K562 (cell line): ENCODE results near the gene GSDME. TPM values are rescaled to one million over a fixed set of nuclear protein-coding genes. Genes with fewer than 3 reads are reported as not detected.

Source experiments
- ATAC-seq: fragments of 200-7000 bp; cut with Tn5 transposase; 3 replicates; pipeline ENCODE4 v1.9.1; 2020; ENCODE audit warnings: moderate library complexity
- BruUV-seq: library from RNA; stranded (reverse); fragments of 400-500 nt; replicated peaks from 2 replicates; lab custom pipeline; 2021; lab: Mats Ljungman, UMichigan
- CTCF ChIA-PET: fragments of 300-600 bp; formaldehyde crosslinking; extraction: SDS; loops from one replicate; lab custom pipeline; 2021; ENCODE audit warnings: low intra/inter-chr PET ratio; lab: Yijun Ruan, JAX
- POLR2A ChIA-PET: fragments of 300-600, 350-650 bp; sonication (Branson Sonifier 250); formaldehyde crosslinking; extraction: SDS; loops from one replicate; lab custom pipeline; 2021; ENCODE audit warnings: antibody characterized with exemption, inconsistent platforms; lab: Yijun Ruan, JAX
- DNase-seq, 4 experiments: peaks; one replicate each; pipeline versions ENCODE4 v3.0.0 to v3.0.0-alpha.2; 2011 to 2018; ENCODE audit warnings: low spot score in 3 of 4, mixed read lengths in 3 of 4; ENCODE audit errors: extremely low read depth in 1 of 4
- FAIRE-seq: peaks from 2 replicates; lab custom pipeline; 2011; peaks lifted over from hg19 to GRCh38; lab: Jason Lieb, UNC
- H2AFZ ChIP-seq: 2 replicates; pipeline ENCODE4 v1.6.0; 2011; ENCODE audit warnings: low read depth, low read length, control low read depth, inconsistent platforms
- H3K27ac ChIP-seq: fragments of 200-600 bp; 3 replicates; pipeline ENCODE4 v1.8.0; 2011; ENCODE audit warnings: low read depth, mild to moderate bottlenecking, control low read depth, inconsistent platforms, low read length, moderate library complexity, mixed read lengths; ENCODE audit errors: extremely low read depth
- H3K27me3 ChIP-seq, 2 experiments: fragments of 300-600 bp in 1 of 2; 2 replicates in 1 of 2; 3 replicates in 1 of 2; pipeline versions ENCODE4 v1.6.0 to v1.8.0; 2011; ENCODE audit warnings: inconsistent platforms in 2 of 2, low read length in 2 of 2, mild to moderate bottlenecking in 1 of 2, mixed read lengths in 1 of 2, moderate library complexity in 1 of 2; ENCODE audit not compliant: control insufficient read depth in 2 of 2, insufficient read depth in 2 of 2
- H3K36me3 ChIP-seq: fragments of 300-600 bp; 3 replicates; pipeline ENCODE4 v1.8.0; 2011; ENCODE audit warnings: mild to moderate bottlenecking, low read length, inconsistent platforms; ENCODE audit not compliant: control insufficient read depth, insufficient read depth
- H3K4me1 ChIP-seq, 2 experiments: fragments of 200-600 bp in 1 of 2; replicated peaks in 1 of 2; 2 replicates in 1 of 2; 3 replicates in 1 of 2; pipeline versions ENCODE4 v1.5.1 to v1.8.0; 2011; ENCODE audit warnings: inconsistent platforms in 2 of 2, low read length in 2 of 2, mild to moderate bottlenecking in 1 of 2, mixed read lengths in 1 of 2, moderate library complexity in 1 of 2; ENCODE audit not compliant: control insufficient read depth in 2 of 2, insufficient read depth in 2 of 2
- H3K4me2 ChIP-seq: 2 replicates; pipeline ENCODE4 v1.6.1; 2011; ENCODE audit warnings: low read length, control low read depth, inconsistent platforms, mixed read lengths; ENCODE audit not compliant: insufficient read depth
- H3K4me3 ChIP-seq: fragments of 200-600 bp; sonication (generic), shearing (Covaris generic); 2 replicates; pipeline ENCODE4 v1.5.1; 2016; ENCODE audit warnings: control low read depth, inconsistent platforms
- H3K79me2 ChIP-seq: fragments of 200-600 bp; 3 replicates; pipeline ENCODE4 v1.8.0; 2011; ENCODE audit warnings: low read length, inconsistent platforms; ENCODE audit not compliant: control insufficient read depth, insufficient read depth
- H3K9ac ChIP-seq, 2 experiments: 2 replicates each; pipeline versions ENCODE4 v1.6.0 to v1.6.1; 2011; ENCODE audit warnings: low read depth in 2 of 2, low read length in 2 of 2, control low read depth in 1 of 2, inconsistent platforms in 1 of 2, mild to moderate bottlenecking in 1 of 2, mixed read lengths in 1 of 2; ENCODE audit not compliant: insufficient read depth in 1 of 2
- H3K9me1 ChIP-seq: one replicate; pipeline ENCODE4 v1.6.0; 2011; ENCODE audit warnings: inconsistent platforms, mild to moderate bottlenecking, low read length, moderate library complexity; ENCODE audit not compliant: control insufficient read depth, insufficient read depth
- H3K9me3 ChIP-seq: replicated peaks from 2 replicates; pipeline ENCODE4 v1.5.1; 2011; ENCODE audit warnings: low read depth, low read length, inconsistent platforms; ENCODE audit not compliant: control insufficient read depth, insufficient read depth
- H4K20me1 ChIP-seq: replicated peaks from 2 replicates; pipeline ENCODE4 v1.6.1; 2011; ENCODE audit warnings: low read length, inconsistent platforms, mixed read lengths; ENCODE audit not compliant: control insufficient read depth, insufficient read depth
- BDP1 ChIP-seq: IDR thresholded peaks from 3 replicates; pipeline ENCODE4 v1.6.1; 2011; ENCODE audit not compliant: insufficient read length, insufficient read depth
- FOXJ3 ChIP-seq: sonication (generic); formaldehyde crosslinking; IDR thresholded peaks from 2 replicates; pipeline ENCODE4 v1.4.0; 2020; ENCODE audit warnings: mild to moderate bottlenecking, missing genetic modification reagents
- HDAC1 ChIP-seq, 2 experiments: fragments of 450-650 bp; IDR thresholded peaks; 2 replicates each; pipeline ENCODE4 v1.6.1; 2016 to 2017; ENCODE audit warnings: inconsistent platforms in 1 of 2, mild to moderate bottlenecking in 1 of 2, moderate library complexity in 1 of 2
- HSF4 ChIP-seq: fragments of 250-450 bp; sonication (Bioruptor Pico); IDR thresholded peaks from 2 replicates; pipeline ENCODE4 v2.1.2; 2022; ENCODE audit warnings: mild to moderate bottlenecking, moderate library complexity, borderline replicate concordance
- MEIS2 ChIP-seq: fragments of 450-650 bp; IDR thresholded peaks from 2 replicates; pipeline ENCODE4 v1.6.1; 2014; ENCODE audit warnings: mild to moderate bottlenecking; ENCODE audit not compliant: partially characterized antibody
- MIER1 ChIP-seq: fragments of 450-650 bp; IDR thresholded peaks from 2 replicates; pipeline ENCODE4 v1.6.1; 2016; ENCODE audit warnings: antibody characterized with exemption, mild to moderate bottlenecking, low read depth
- NCOA2 ChIP-seq, 2 experiments: fragments of 450-650 bp; IDR thresholded peaks; 2 replicates each; pipeline ENCODE4 v1.6.1; 2018; ENCODE audit warnings: mild to moderate bottlenecking in 2 of 2, moderate library complexity in 1 of 2; ENCODE audit not compliant: partially characterized antibody in 2 of 2
- NCOR1 ChIP-seq: fragments of 450-650 bp; IDR thresholded peaks from 2 replicates; pipeline ENCODE4 v1.6.1; 2016; ENCODE audit warnings: mild to moderate bottlenecking, moderate library complexity
- NELFE ChIP-seq: IDR thresholded peaks from 2 replicates; pipeline ENCODE4 v1.6.1; 2011; ENCODE audit warnings: mild to moderate bottlenecking; ENCODE audit not compliant: insufficient read depth, insufficient read length
- RBBP5 ChIP-seq: fragments of 200-600 bp; sonication (generic); IDR thresholded peaks from 2 replicates; pipeline ENCODE4 v1.6.1; 2012; ENCODE audit warnings: borderline replicate concordance, mild to moderate bottlenecking, low read length, control low read depth, inconsistent platforms; ENCODE audit not compliant: insufficient read depth, poor library complexity, severe bottlenecking
- SIRT6 ChIP-seq: IDR thresholded peaks from one replicate; pipeline ENCODE4 v1.6.1; 2012; ENCODE audit warnings: low read depth, mild to moderate bottlenecking, control low read depth, inconsistent platforms, low read length, moderate library complexity
- TRIM28 ChIP-seq: fragments of 450-650 bp; IDR thresholded peaks from 2 replicates; pipeline ENCODE4 v1.6.1; 2017
- ZNF282 ChIP-seq: sonication (generic); formaldehyde crosslinking; IDR thresholded peaks from 2 replicates; pipeline ENCODE4 v1.8.1; 2023; ENCODE audit warnings: missing genetic modification reagents
- ZNF311 ChIP-seq: fragments of 250-450 bp; sonication (Bioruptor Pico); IDR thresholded peaks from 2 replicates; pipeline ENCODE4 v1.4.0; 2020; ENCODE audit warnings: mild to moderate bottlenecking, moderate library complexity
- ZNF444 ChIP-seq: fragments of 250-450 bp; sonication (Bioruptor Pico); IDR thresholded peaks from 2 replicates; pipeline ENCODE4 v1.4.0; 2020; ENCODE audit warnings: mild to moderate bottlenecking, moderate library complexity
- WGBS: fragments of 100-300 bp; shearing (Covaris generic); methylation state at CpG from one replicate; pipeline ENCODE4 v1.1.6; 2016; ENCODE audit warnings: low coverage, mixed read lengths; ENCODE audit not compliant: insufficient coverage; ENCODE audit errors: missing lambda C conversion rate; 5-methylcytosine and 5-hydroxymethylcytosine counted together
- in situ Hi-C: fragments of 300-500 bp; cut with MboI; formaldehyde crosslinking; loops from 4 replicates; pipeline ENCODE4 v1.15.0; 2018; ENCODE audit warnings: inconsistent platforms, mixed read lengths
- intact Hi-C: fragments of 100-400 bp; cut with micrococcal nuclease; formaldehyde crosslinking; loops from 2 replicates; pipeline ENCODE4 v1.14.2; 2022
- polyA plus RNA-seq, 8 experiments: library from polyadenylated mRNA; depleted of rRNA in 4 of 8; stranded (reverse) in 5 of 8; unstranded in 3 of 8; fragments of >200 nt; fragmentation: Nextera tagmentation in 2 of 8; fragmentation: Illumina TruSeq in 1 of 8; extraction: Ambion mirVana in 2 of 8; extraction: Trizol in 1 of 8; gene quantifications; 2 replicates each; pipeline versions ENCODE4 v1.2.1 to v1.2.3, GENCODE V29; 2011 to 2014; ENCODE audit warnings: inconsistent platforms in 1 of 8, missing spikeins in 1 of 8
- total RNA-seq, 7 experiments: library from RNA; depleted of rRNA in 6 of 7; stranded (reverse); fragments of >200 nt in 6 of 7; fragmentation: Illumina TruSeq in 2 of 7; extraction: Trizol in 2 of 7; gene quantifications; 2 replicates each; pipeline versions ENCODE4 v1.2.1 to v1.2.3, GENCODE V29; 2011 to 2021; ENCODE audit warnings: low replicate concordance in 1 of 7

GSDME gene
- total and polyA plus RNA-seq, 9 of the 15 experiments (the other 6 are each of a cell fraction or from before 2014, with no cell fraction given): 0.37 to 1.9 (median 0.62) TPM

- ChIA-PET CTCF (no interaction called here), POLR2A (interaction anchor here (0.6 to 1.4 kb wide), 4 partner anchors 7 to 134 kb away, joined by 3 to 4 read pairs (median 3); no protein-coding TSS in a partner anchor)
- H3K4me1 ChIP-seq: no peaks in the 10 kb centered on the region; a peak in 1 of 5 replicates
- intact Hi-C loops: no loop called here
- TF ChIP-seq ZNF311 (CRISPR knock-in tag) (no peak), NCOR1 (no peak), NELFE (no peak), HDAC1 (IDR thresholded peaks at IDR 0.05) (no peak), SIRT6 (no peak), FOXJ3 (CRISPR knock-in tag) (no peak), NCOA2 (IDR thresholded peaks at IDR 0.05; ENCODE audit: partially characterized antibody in 2 of 2) (no peak), BDP1 (no peak), RBBP5 (no peak), ZNF444 (no peak), ZNF282 (CRISPR knock-in tag) (no peak), MIER1 (no peak), MEIS2 (no peak), HSF4 (CRISPR knock-in tag) (no peak), TRIM28 (no peak)
- H4K20me1 ChIP-seq: no peaks in the 10 kb centered on the region; the same call in 1 of the 2 replicates
- peaks cover 0 to 16% of the 10 kb centered on the region in 2 experiments; a peak in 3 of 5 replicates for H3K27me3 ChIP-seq
- no peak overlapping the region for H3K4me2 ChIP-seq
- no peaks in the 10 kb centered on the region for H3K9me1 ChIP-seq
- WGBS: 15% methylated on average over 14 of the region's 14 CpGs
- H3K4me3 ChIP-seq: no peak overlapping the region
- no TSS peak for BruUV-seq
- H2AFZ ChIP-seq: no peak overlapping the region
- in situ Hi-C loops: no loop called here
- FAIRE-seq (no peak), ATAC-seq (no peak), DNase-seq (no peak)
- no peaks in the 10 kb centered on the region for H3K79me2 ChIP-seq
- H3K9me3 ChIP-seq: no peaks in the 10 kb centered on the region
- H3K9ac ChIP-seq: no peak overlapping the region; a peak in 1 of 4 replicates
- no peak overlapping the region for H3K27ac ChIP-seq
- H3K36me3 ChIP-seq: no peaks in the 10 kb centered on the region
Measured at GRCh38 chr7:24713850-24714675, 43.2 kb downstream of the GSDME start.
